ENCODE results near the gene ALKBH3.

DNA sequence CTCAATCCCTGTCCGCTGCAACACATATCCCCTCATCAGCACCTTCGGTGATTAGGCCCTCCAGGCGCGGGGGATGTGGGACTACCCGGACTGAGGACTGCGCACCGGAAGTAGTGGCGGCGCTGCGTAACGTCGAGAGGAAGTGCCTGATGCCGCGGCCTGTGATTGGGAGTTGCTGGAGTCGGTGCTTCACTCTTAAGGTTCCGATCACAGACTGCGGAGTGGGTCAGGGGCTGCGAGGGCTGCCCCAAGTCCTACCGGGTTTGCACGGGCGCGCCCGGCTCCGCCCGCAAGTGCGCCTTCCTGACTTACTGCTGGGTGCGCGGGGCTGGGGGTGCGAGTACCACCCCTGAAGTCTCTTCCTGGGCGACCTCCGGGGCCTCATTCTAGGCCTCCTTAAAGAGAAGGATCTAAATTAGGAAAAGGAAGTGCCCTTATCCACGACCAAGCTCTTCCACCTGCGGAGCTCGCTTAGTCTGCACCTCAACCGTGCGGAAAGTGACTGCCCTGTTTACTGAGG is at the start of gene ALKBH3:
- TF ChIP-seq POLR2A (IDR thresholded peaks at IDR 0.05), result no peak
- TF ChIP-seq, protein P1, sequence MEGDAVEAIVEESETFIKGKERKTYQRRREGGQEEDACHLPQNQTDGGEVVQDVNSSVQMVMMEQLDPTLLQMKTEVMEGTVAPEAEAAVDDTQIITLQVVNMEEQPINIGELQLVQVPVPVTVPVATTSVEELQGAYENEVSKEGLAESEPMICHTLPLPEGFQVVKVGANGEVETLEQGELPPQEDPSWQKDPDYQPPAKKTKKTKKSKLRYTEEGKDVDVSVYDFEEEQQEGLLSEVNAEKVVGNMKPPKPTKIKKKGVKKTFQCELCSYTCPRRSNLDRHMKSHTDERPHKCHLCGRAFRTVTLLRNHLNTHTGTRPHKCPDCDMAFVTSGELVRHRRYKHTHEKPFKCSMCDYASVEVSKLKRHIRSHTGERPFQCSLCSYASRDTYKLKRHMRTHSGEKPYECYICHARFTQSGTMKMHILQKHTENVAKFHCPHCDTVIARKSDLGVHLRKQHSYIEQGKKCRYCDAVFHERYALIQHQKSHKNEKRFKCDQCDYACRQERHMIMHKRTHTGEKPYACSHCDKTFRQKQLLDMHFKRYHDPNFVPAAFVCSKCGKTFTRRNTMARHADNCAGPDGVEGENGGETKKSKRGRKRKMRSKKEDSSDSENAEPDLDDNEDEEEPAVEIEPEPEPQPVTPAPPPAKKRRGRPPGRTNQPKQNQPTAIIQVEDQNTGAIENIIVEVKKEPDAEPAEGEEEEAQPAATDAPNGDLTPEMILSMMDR (IDR thresholded peaks at IDR 0.05), result peak in 1 of 3 experiments; percentile 45

All from testis (tissue), 2 donors.